Activated naive CD8-positive, alpha-beta T cell (primary cell): ENCODE data around the gene RPS2.

Experiments used
- H3K27ac Mint-ChIP-seq: one replicate; pipeline ENCODE4 v1.8.0; 2021; ENCODE audit warnings: mixed read lengths
- H3K27me3 Mint-ChIP-seq: one replicate; pipeline ENCODE4 v1.8.0; 2021; ENCODE audit warnings: mixed read lengths
- H3K36me3 Mint-ChIP-seq: one replicate; pipeline ENCODE4 v1.8.0; 2021; ENCODE audit warnings: mixed read lengths
- H3K4me1 Mint-ChIP-seq: one replicate; pipeline ENCODE4 v1.8.0; 2021; ENCODE audit warnings: low read depth, mixed read lengths
- H3K4me3 Mint-ChIP-seq: one replicate; pipeline ENCODE4 v1.8.0; 2021; ENCODE audit warnings: mild to moderate bottlenecking, mixed read lengths
- H3K9me3 Mint-ChIP-seq: one replicate; pipeline ENCODE4 v1.8.0; 2021; ENCODE audit warnings: low read depth, mixed read lengths

The RPS2 gene

DNA sequence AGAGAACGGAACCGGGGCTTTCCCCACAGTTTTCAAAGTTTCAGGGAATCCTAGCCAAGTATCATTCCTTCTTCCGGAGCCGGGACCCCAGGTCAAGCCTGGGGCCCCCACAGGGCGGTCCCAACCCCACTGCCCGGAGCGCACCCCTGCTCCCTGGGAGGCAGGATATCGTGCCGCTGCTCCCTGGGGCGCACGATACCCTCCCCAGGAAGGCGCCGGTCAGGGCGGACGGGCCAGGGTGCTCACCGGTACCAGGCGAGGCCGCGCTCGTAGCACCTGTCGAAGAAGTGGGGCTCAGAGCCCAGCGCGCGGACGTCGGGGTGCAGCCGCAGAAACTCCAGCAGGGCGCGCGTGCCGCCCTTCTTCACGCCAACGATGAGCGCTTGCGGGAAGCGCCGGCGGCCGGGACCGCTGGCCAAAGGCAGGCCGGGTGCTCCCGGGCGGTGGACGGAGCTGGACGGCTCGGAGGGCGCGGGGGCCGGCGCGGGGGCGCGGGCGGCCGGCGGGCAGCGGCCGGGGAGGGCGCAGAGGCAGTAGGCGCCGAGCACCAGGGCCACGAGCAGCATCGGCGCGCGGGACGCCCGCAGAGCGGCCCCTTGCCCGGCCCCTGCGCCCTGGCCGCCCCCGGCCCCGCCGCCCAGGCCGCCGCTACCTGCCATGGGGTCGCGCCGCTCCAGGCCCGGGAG lies 46.8 kb downstream of the RPS2 start:
- Mint-ChIP-seq H3K36me3 (no peaks in the 10 kb centered on the region), H3K4me3 (no peak overlapping the region), H3K27me3 (peaks cover 22% of the 10 kb centered on the region), H3K4me1 (peaks cover 5% of the 10 kb centered on the region), H3K27ac (no peak overlapping the region), H3K9me3 (no peaks in the 10 kb centered on the region)

DNA sequence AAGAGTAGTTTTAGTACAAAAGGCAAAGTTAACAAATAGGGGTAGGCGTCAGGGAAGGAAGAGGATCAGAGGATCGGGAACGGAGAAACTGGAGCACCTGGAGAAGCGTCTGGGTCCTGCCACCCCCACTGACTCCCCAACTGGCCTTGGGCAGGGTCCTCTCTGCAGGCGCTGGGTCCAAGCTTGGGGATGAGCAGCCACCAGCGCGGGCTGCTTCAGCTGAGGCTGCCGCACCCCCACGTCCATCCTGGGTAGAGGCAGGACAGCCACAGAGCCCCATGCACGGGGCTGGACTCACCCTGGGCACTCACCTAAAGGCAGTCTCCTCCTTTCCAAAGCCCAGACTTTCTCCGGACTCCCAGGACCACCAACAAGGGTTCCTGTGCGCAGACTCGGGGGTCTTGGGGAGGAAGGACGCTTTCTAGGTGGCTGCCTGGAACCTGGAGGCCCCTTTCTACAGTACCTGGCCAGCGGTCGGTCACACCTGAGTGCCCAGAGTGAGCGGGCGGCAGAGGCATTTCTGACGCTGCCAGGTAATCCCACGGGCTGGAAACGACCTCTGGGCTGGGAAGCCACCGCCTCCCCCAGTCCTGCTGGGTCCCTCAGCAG lies 47.5 kb downstream of the RPS2 start:
- no peaks in the 10 kb centered on the region for H3K9me3 Mint-ChIP-seq
- no peak overlapping the region for H3K27ac Mint-ChIP-seq
- H3K4me1 Mint-ChIP-seq = peaks cover 5% of the 10 kb centered on the region
- no peaks in the 10 kb centered on the region for H3K36me3 Mint-ChIP-seq
- no peak overlapping the region for H3K4me3 Mint-ChIP-seq
- peaks cover 17% of the 10 kb centered on the region for H3K27me3 Mint-ChIP-seq

- Mint-ChIP-seq H3K4me3 (no peak overlapping the region), H3K4me1 (peaks cover 5% of the 10 kb centered on the region), H3K27ac (no peak overlapping the region), H3K36me3 (no peaks in the 10 kb centered on the region), H3K27me3 (peaks cover 16% of the 10 kb centered on the region), H3K9me3 (no peaks in the 10 kb centered on the region)
These were observed 48.0 kb downstream of the RPS2 start for GRCh38 chr16:1916640-1916990.

- H3K4me1 Mint-ChIP-seq = peaks cover 5% of the 10 kb centered on the region
- peaks cover 10% of the 10 kb centered on the region for H3K27me3 Mint-ChIP-seq
- H3K4me3 Mint-ChIP-seq = no peak overlapping the region
- H3K9me3 Mint-ChIP-seq = no peaks in the 10 kb centered on the region
- no peaks in the 10 kb centered on the region for H3K36me3 Mint-ChIP-seq
- H3K27ac Mint-ChIP-seq = no peak overlapping the region
These were observed 48.6 kb downstream of the RPS2 start for GRCh38 chr16:1915732-1916639.

DNA sequence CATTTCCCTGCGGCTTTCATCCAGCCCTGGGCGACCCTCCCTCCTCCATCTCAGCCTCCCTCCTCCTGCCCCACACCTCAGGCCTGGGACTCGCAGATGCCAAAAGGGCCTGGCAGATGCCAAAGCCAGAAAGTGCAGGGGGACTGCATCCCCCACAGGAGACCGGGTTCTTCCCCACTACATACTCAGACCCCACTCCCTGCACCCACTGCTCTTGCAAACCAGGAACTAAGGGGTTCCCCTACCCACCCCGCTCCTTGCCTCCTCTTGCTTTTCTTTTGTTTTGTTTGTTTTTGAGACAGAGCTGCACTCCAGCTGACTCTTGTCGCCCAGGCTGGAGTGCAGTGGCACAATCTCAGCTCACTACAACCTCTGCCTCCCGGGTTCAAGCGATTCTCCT lies 49.6 kb downstream of the RPS2 start:
- Mint-ChIP-seq H3K36me3 (no peaks in the 10 kb centered on the region), H3K27ac (no peak overlapping the region), H3K4me3 (no peak overlapping the region), H3K4me1 (peaks cover 2% of the 10 kb centered on the region), H3K27me3 (peaks cover 5% of the 10 kb centered on the region), H3K9me3 (no peaks in the 10 kb centered on the region)

DNA sequence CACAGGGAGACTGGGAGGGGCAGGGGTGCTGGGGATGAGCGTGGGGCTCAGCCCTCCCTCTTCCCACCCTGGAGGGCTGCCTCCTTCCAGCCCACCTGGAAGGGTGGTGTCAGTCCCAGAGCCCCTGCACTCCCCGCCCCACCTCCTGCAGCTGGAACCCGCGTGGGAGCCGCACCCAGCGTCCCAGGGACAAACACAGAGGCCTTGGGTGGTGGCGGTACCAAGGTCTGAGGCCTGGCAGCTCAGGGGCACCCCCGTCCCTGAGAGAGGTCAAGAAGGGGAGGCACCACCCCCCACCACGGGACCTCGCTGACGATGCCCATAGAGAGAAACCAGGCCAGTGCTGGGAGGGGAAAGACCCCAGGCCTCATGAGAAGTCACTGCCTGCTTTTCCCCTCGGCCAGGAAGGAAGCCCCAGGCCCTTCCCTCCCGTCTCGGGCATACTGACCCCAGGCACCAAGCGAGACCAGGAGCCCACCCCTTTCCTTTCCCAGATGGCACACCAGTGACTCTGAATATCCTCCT lies 50.5 kb downstream of the RPS2 start:
- H3K4me3 Mint-ChIP-seq = no peak overlapping the region
- H3K27ac Mint-ChIP-seq = no peak overlapping the region
- H3K27me3 Mint-ChIP-seq = peaks cover 5% of the 10 kb centered on the region
- no peaks in the 10 kb centered on the region for H3K36me3 Mint-ChIP-seq
- peaks cover 2% of the 10 kb centered on the region for H3K4me1 Mint-ChIP-seq
- H3K9me3 Mint-ChIP-seq = no peaks in the 10 kb centered on the region

DNA sequence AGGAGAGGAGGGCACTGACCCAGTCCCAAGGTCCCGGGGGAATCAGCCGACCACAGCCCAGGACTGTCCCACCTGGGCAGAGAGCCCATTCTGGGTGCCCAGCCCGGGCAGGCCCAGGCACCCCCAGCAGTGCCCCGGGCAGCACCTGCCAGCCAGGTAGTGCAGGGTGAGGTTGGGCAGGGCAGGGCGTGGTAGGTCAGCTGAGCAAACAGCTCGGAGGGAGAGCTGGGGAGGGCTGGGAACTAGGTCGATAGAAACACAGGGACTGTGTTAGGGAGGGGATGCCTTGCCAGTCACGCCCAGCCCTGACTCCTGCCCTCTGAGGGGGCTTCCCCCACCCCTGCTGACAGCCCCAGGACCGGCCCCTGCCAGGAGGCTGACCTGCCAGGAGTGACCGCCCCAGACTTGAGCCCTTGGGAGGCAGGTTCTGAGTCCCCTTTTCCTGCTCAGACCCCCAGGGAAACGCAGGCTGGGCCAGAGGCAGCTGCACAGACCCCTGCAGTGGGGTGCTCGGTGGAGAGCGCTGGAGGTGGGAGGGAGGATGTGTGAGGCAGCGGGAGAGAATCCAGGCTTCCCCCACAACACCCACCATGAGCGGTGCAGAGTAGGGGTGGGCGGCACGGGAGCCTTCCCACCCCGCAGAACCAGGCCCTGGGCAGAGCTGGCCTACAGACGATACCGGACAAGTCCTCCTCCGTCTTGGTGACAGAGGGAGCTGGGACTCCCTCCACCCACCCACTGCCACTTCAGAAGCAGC lies 51.1 kb downstream of the RPS2 start:
- Mint-ChIP-seq H3K27me3 (peaks cover 7% of the 10 kb centered on the region), H3K9me3 (no peaks in the 10 kb centered on the region), H3K36me3 (no peaks in the 10 kb centered on the region)

GRCh38 chr16:1912215-1912543 lies 52.4 kb downstream of the RPS2 start:
- Mint-ChIP-seq H3K27me3 (peaks cover 7% of the 10 kb centered on the region), H3K9me3 (no peaks in the 10 kb centered on the region), H3K4me1 (peaks cover 2% of the 10 kb centered on the region), H3K36me3 (no peaks in the 10 kb centered on the region), H3K27ac (no peak overlapping the region), H3K4me3 (no peak overlapping the region)

More for the DNA sequence above, 51.1 kb downstream of the RPS2 start:
- no peak overlapping the region for H3K4me3 Mint-ChIP-seq
- H3K27ac Mint-ChIP-seq = no peak overlapping the region
- H3K4me1 Mint-ChIP-seq = peaks cover 2% of the 10 kb centered on the region
